Activated naive CD8-positive, alpha-beta T cell treated with anti-CD3 and anti-CD28 coated beads for 36 hours (primary cell): Measurements from ENCODE around the gene MMP13. TPM values are rescaled to one million over a fixed set of nuclear protein-coding genes. Genes with fewer than 3 reads are reported as not detected.
"Not testable (repeated sequence)": the region's sequence is repeated elsewhere in the genome, so short reads cannot be mapped to it uniquely, and the experiment has no call there.

Experiments
- DNase-seq: peaks from one replicate; pipeline ENCODE4 v3.0.0; 2021
- H3K27ac Mint-ChIP-seq: one replicate; pipeline ENCODE4 v1.8.0; 2022; ENCODE audit warnings: mild to moderate bottlenecking, moderate library complexity, mixed read lengths
- H3K27me3 Mint-ChIP-seq: one replicate; pipeline ENCODE4 v1.8.0; 2022; ENCODE audit warnings: mild to moderate bottlenecking, mixed read lengths
- H3K36me3 Mint-ChIP-seq: one replicate; pipeline ENCODE4 v1.8.0; 2021; ENCODE audit warnings: mild to moderate bottlenecking, mixed read lengths
- H3K4me1 Mint-ChIP-seq: one replicate; pipeline ENCODE4 v1.8.0; 2021; ENCODE audit warnings: mixed read lengths
- H3K4me3 Mint-ChIP-seq: one replicate; pipeline ENCODE4 v1.8.0; 2022; ENCODE audit warnings: mild to moderate bottlenecking, moderate library complexity, mixed read lengths
- H3K9me3 Mint-ChIP-seq: one replicate; pipeline ENCODE4 v1.8.0; 2022; ENCODE audit warnings: mixed read lengths
- total RNA-seq, 2 experiments: library from RNA; stranded (reverse); gene quantifications; one replicate each; pipeline ENCODE4 v1.2.3, GENCODE V29; 2021

Gene MMP13
- total RNA-seq, 2 experiments from 2014 or later: not detected

DNA sequence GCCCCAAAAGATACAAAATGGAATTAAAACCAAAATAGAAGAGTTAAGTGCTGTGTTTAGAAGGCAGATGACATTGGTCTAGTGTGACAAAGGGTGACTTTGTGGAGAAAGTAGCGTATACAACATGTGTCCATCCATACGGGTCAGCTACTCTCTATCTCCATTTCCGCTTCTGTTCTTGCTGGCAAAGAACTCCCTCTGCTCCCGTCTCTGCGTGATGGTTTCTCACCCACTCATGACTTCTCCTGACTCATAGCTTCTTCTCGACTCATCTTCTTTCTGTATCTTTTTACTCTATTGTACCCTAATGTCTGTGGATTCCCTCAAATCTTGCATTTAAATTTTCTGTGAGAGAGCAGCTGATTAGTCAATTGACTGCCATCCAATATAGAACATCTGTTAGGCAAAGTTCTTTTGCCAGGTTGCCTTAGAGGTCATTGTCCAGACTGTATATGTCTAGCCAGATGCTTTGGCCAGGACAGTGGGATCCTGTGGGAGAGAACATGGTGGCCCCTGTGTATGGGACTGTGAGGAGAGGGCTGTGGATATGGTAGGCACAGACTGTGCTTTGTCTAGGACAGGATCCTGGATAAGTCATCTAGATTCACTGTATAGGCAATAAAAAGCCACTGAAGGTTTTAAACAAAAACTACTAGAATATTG lies 28.4 kb downstream of the MMP13 start:
- Mint-ChIP-seq H3K27ac (no peak overlapping the region), H3K4me3 (no peak overlapping the region), H3K27me3 (peaks cover 7% of the 10 kb centered on the region), H3K4me1 (no peaks in the 10 kb centered on the region), H3K9me3 (no peaks in the 10 kb centered on the region), H3K36me3 (no peaks in the 10 kb centered on the region)
- DNase-seq: no peak

DNA sequence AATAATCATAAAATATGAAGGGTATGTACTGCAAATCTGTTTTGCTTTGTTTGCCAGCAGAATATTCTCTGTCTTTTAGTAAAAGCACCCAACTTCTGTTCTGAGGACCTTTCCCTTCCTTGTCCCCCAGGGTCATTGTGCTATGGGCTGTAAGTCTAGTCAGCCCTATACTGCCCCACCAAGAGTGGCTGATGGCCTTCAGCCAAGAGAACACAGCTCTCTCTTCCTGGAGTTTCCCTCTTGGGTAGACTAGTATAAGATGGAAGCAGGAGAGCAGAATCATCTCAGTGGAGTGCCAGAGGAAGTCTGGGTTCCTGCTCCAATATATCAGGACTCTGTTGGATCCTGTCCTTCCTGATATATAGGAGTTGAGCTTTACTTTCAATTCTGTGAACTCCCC lies 29.0 kb downstream of the MMP13 start:
- Mint-ChIP-seq H3K4me1 (no peaks in the 10 kb centered on the region), H3K27me3 (peaks cover 6% of the 10 kb centered on the region), H3K9me3 (no peaks in the 10 kb centered on the region), H3K4me3 (no peak overlapping the region), H3K36me3 (no peaks in the 10 kb centered on the region), H3K27ac (no peak overlapping the region)
- no peak for DNase-seq

- no peak for DNase-seq
- no peaks in the 10 kb centered on the region for H3K9me3 Mint-ChIP-seq
- H3K36me3 Mint-ChIP-seq: no peaks in the 10 kb centered on the region
- H3K27me3 Mint-ChIP-seq: peaks cover under 1% of the 10 kb centered on the region
- H3K27ac Mint-ChIP-seq: no peak overlapping the region
- no peaks in the 10 kb centered on the region for H3K4me1 Mint-ChIP-seq
- H3K4me3 Mint-ChIP-seq: no peak overlapping the region
Measured at GRCh38 chr11:102925988-102926387, 29.5 kb downstream of the MMP13 start.

DNA sequence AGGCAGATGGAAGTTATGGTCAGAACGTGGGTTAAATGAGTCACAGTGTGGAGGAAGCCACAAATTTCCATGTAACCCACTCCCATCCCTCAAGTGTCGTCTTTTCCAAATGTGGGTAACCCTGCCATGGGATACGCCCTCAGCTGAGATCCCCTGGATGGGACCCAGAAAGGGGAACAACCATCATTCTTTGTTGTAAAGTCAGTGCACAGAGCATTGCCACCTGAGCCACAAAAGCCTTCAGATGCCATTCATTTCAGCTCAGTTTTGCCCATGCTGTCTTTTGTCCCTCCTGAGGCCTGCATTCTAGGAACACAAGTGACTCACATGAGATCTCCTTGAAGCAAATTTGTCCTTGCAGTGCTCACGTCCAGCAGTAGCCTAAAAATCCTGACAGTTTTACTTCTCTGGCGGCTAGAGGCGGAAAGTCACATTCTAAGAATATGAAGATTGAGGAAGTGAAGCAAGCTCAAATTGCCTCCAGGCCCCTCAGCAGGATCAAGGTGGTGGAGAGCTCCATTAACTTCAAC lies 30.6 kb downstream of the MMP13 start:
- H3K36me3 Mint-ChIP-seq: no peaks in the 10 kb centered on the region
- H3K4me1 Mint-ChIP-seq: peaks cover 4% of the 10 kb centered on the region
- no peaks in the 10 kb centered on the region for H3K9me3 Mint-ChIP-seq
- H3K27me3 Mint-ChIP-seq: peaks cover 5% of the 10 kb centered on the region
- no peak overlapping the region for H3K4me3 Mint-ChIP-seq
- no peak for DNase-seq
- no peak overlapping the region for H3K27ac Mint-ChIP-seq

DNA sequence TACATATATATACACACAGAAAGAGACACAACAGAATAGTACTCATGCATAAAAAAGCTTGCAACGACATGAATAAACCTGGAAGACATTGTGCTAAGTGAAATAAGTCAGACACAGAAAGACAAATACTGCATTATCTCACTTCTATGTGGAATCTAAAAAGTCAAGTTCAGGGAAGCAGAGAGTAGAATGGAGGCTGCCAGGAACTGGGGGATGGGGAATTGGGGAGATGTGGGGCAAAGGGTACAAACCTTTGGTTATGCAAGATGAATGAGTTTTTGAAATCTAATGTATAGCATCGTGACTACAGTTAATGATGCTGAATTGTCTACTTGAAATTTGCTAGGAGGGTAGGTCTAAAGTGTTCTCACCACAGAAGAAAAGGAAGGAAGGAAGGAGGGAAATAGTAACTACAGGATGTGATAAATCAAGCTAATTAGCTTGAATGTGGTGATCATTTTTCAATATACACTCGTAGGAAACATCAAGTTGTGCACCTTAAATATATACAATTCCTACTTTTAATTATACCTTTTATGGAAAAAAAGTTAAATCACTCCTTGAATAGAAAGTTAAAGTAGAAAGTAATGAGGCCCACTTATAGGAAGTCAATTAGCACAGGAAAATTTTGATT lies 33.8 kb downstream of the MMP13 start:
- Mint-ChIP-seq H3K36me3 (no peaks in the 10 kb centered on the region), H3K9me3 (no peaks in the 10 kb centered on the region), H3K4me1 (peaks cover 4% of the 10 kb centered on the region), H3K27ac (no peak overlapping the region), H3K4me3 (no peak overlapping the region), H3K27me3 (peaks cover 17% of the 10 kb centered on the region)
- no peak for DNase-seq

GRCh38 chr11:102920118-102920684 lies 35.3 kb downstream of the MMP13 start:
- H3K9me3 Mint-ChIP-seq: no peaks in the 10 kb centered on the region
- H3K27me3 Mint-ChIP-seq: peaks cover 17% of the 10 kb centered on the region
- H3K36me3 Mint-ChIP-seq: no peaks in the 10 kb centered on the region
- peaks cover 4% of the 10 kb centered on the region for H3K4me1 Mint-ChIP-seq
- no peak for DNase-seq
- no peak overlapping the region for H3K27ac Mint-ChIP-seq
- H3K4me3 Mint-ChIP-seq: no peak overlapping the region

- H3K9me3 Mint-ChIP-seq: no peaks in the 10 kb centered on the region
- peaks cover under 1% of the 10 kb centered on the region for H3K4me1 Mint-ChIP-seq
- no peak for DNase-seq
- no peak overlapping the region for H3K4me3 Mint-ChIP-seq
- peaks cover 17% of the 10 kb centered on the region for H3K27me3 Mint-ChIP-seq
- no peak overlapping the region for H3K27ac Mint-ChIP-seq
- H3K36me3 Mint-ChIP-seq: no peaks in the 10 kb centered on the region
Measured at GRCh38 chr11:102915044-102915375, 40.5 kb downstream of the MMP13 start.

GRCh38 chr11:102914238-102915043 lies 41.1 kb downstream of the MMP13 start:
- H3K4me1 Mint-ChIP-seq: no peaks in the 10 kb centered on the region
- no peak overlapping the region for H3K27ac Mint-ChIP-seq
- H3K27me3 Mint-ChIP-seq: peaks cover 16% of the 10 kb centered on the region
- H3K9me3 Mint-ChIP-seq: no peaks in the 10 kb centered on the region
- no peak for DNase-seq
- H3K36me3 Mint-ChIP-seq: no peaks in the 10 kb centered on the region
- H3K4me3 Mint-ChIP-seq: no peak overlapping the region

GRCh38 chr11:102912482-102912830 lies 43.1 kb downstream of the MMP13 start:
- DNase-seq: no peak
- Mint-ChIP-seq H3K9me3 (no peaks in the 10 kb centered on the region), H3K4me3 (no peak overlapping the region), H3K27ac (no peak overlapping the region), H3K4me1 (no peaks in the 10 kb centered on the region), H3K36me3 (no peaks in the 10 kb centered on the region), H3K27me3 (peaks cover 11% of the 10 kb centered on the region)

DNA sequence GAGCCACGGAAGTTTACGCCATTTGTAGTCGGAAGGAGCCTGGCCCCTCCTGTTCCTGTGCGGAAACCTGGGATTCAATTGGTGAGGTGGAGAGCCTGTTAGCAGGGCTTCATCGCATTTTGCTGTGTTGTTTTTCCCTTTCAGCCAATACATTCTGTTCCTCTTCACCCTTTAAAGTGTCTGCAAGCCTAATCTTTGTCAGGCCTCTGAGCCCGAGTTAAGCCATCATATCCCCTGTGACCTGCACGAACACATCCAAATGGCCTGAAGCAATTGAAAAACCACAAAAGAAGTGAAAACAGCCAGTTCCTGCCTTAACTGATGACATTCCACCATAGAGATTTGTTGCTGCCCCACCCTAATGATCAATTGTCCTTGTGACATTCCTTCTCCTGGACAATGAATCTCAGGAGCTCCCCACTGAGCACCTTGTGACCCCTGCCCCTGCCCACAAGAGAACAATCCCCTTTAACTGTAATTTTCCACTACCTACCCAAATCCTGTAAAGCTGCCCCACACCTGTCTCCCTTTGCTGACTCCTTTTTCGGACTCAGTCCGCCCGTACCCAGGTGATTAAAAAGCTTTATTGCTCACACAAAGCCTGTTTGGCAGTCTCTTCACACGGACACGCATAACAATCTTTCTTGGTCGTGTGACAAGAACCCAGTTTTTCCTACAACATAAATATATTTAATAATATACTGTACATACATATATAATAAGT lies 43.6 kb downstream of the MMP13 start:
- no peak overlapping the region for H3K27ac Mint-ChIP-seq
- H3K27me3 Mint-ChIP-seq: peaks cover 11% of the 10 kb centered on the region
- H3K4me3 Mint-ChIP-seq: no peak overlapping the region
- H3K36me3 Mint-ChIP-seq: no peaks in the 10 kb centered on the region
- no peak for DNase-seq
- H3K9me3 Mint-ChIP-seq: no peaks in the 10 kb centered on the region
- no peaks in the 10 kb centered on the region for H3K4me1 Mint-ChIP-seq

DNA sequence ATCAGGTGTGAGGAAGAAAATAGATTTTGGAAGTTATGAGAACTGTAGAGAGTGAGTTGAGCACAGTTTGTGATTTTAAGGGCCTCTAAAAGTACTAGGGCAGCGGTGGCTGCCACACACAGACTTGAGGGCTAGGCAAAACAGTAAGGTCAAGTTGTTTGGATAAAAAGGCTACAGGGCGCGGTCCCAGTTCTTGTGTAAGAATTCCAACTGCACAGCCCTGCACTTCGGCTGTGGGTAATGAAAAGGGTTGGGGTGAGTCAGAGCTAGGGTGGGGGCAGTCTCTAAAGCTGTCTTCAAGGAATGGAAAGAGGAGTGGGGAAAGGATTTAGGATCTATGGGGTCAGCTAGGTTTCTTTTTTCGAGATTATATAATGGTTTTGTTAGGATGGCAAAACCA lies 49.7 kb downstream of the MMP13 start:
- not testable (repeated sequence) for H3K36me3 Mint-ChIP-seq, H3K27me3 Mint-ChIP-seq, H3K4me1 Mint-ChIP-seq, H3K4me3 Mint-ChIP-seq, H3K9me3 Mint-ChIP-seq, H3K27ac Mint-ChIP-seq, DNase-seq

DNA sequence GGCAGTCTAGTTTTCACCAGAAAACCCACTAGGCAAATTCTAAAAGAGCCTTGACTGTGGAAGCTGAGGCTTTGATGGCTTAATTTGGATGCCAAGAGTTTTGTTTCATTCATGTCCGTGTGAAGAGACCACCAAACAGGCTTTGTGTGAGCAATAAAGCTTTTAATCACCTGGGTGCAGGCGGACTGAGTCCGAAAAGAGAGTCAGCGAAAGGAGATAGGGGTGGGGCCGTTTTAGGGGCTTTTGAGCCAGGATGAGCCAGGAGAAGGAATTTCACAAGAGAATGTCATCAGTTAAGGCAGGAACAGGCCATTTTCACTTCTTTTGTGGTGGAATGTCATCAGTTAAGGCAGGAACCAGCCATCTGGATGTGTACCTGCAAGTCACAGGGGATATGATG lies 51.6 kb downstream of the MMP13 start:
- not testable (repeated sequence) for H3K27ac Mint-ChIP-seq, H3K9me3 Mint-ChIP-seq, H3K27me3 Mint-ChIP-seq, H3K4me3 Mint-ChIP-seq, H3K36me3 Mint-ChIP-seq, DNase-seq, H3K4me1 Mint-ChIP-seq

DNA sequence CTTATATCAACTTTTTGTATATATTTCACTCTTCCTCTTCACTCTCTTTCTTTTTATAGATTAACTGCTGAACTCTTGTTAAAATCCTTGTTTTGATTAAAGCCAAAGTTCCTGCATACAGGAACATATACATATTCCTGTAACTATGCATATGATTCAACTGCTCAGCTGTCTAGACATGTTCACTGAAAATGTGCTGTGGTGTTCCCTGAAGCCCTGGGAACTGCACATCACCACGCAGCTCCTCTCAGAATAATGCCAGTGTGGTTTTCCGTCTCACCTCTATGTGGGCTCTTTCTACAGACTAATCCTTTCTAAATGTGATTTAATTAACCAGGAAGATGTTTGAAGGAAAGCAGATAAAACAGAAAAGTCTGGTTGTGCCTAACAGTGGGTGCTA lies 55.2 kb downstream of the MMP13 start:
- H3K4me1 Mint-ChIP-seq: no peaks in the 10 kb centered on the region
- H3K4me3 Mint-ChIP-seq: no peak overlapping the region
- DNase-seq: no peak
- peaks cover 10% of the 10 kb centered on the region for H3K27me3 Mint-ChIP-seq
- H3K27ac Mint-ChIP-seq: no peak overlapping the region
- peaks cover 2% of the 10 kb centered on the region for H3K9me3 Mint-ChIP-seq
- no peaks in the 10 kb centered on the region for H3K36me3 Mint-ChIP-seq
